Fibroblast of peridontal ligament (primary cell): ENCODE data around the gene MRM2.

Experiments used
- DNase-seq: peaks from one replicate; pipeline ENCODE4 v3.0.0-alpha.2; 2010; ENCODE audit errors: extremely low read depth

Gene MRM2

DNA sequence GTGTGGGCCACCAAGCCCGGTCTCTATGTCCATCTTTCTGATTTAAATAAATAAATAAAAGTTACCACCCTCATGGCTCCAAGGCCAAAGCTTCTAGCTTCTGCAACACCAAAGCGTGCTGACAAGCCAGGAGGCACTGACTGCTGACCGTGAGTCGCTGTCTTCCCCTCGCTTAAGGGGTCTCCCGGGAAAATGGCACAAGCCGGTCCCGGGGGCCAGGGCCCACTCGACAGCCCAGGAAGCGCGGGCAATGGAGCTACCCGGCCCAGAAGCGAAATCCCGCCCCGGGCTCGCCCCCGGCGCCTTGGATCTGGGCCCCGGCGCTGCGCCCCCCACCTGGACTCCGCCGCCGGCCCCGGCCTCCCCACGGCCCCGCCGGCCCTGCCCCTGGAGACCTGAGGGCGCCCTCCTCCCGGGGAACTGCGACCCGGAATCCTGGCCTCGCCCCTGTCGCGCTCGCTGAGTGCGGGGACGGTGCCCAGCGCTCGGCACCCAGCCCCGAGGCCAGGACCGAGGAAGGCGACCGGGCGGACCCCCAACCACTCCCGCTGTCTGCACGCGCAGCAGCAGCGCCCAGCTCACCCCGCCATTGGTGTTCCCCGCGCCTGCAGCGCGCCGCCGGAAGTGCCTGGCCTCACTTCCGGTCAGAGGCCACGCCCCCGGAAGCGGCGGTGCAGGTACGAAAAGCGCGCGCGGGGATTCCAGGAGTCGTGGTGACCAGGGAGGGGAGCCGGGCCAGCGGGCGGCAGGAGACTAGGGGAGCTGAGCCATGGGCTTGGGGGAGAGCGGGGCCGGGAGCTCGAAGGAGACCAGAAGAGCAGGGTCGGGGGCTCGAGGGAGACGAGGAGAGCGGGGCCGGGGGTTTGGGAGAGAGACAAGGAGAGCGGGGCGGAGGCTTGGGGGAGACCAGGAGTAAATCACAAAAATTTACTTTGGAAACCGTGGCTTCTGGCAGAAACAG lies at the start of gene MRM2, which contains the start of gene NUDT1:
MRM2 (minus strand) TSS at position 626 of the 961 bp plus-strand sequence; CDS start at position 590, 36 bp downstream.
NUDT1 (plus strand) TSS at position 647 of the 961 bp plus-strand sequence. CDS start 2,349 bp downstream, outside the sequence.
- DNase-seq, result peak; percentile 48

- no peak for DNase-seq
Observed at GRCh38 chr7:2290877-2291276, 48.9 kb upstream of the MRM2 start.

- DNase-seq, result no peak
Observed at GRCh38 chr7:2289621-2290020, 47.6 kb upstream of the MRM2 start.

GRCh38 chr7:2289111-2289586 lies 47.1 kb upstream of the MRM2 start:
- DNase-seq, result no peak

DNA sequence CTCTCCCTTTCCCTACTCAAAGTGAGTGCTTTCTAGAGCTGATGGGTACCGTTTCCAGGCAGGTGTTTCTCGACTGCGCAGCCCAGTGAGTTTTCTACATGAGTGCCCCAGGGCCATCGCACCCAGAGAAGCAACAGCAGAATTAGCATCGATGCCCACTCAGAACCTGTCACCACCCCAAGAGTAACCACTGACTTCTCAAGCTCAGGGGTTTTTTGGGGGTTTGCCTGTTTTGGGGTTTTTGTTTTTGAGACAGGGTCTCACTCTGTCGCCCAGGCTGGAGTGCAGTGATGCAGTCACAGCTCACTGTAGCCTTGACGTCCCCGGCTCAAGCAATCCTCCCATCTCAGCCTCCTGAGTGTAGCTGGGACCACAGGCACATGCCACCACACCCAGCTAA lies 46.5 kb upstream of the MRM2 start:
- DNase-seq, result no peak

DNA sequence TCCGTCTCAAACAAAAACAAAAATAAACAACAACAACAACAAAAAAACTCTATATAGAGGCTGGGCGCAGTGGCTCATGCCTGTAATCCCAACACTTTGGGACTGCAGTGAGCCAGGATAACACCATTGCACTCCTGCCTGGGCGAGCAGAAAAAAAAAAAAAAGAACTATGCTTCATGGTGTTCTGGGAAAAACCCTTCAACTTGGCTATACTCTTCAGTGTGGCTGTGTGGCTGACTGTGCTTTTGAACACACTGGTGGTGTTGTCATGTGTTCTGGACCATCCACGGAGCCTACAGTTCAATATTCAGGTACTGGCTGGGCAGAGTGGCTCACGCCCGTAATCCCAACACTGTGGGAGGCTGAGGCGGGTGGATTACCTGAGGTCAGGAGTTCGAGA lies 45.7 kb upstream of the MRM2 start:
- no peak for DNase-seq

DNA sequence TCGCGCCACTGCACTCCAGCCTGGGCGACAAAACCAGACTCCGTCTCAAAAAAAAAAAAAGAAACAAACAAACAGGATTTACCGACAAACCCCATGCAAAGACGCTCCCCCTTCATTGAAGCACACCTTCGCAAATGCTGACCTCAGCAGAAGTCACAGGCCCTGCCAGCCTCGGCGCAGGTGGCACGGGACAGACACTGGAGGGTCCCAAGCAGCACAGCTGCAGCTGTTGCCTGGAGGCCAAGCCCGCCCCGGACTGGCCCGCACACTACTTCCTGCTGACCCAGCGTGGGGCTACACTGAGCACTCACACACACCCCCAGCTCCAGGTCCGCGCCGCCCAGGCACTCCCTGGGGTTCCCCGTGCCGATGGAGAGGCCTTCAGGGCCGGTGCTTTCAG lies 41.1 kb upstream of the MRM2 start:
- no peak for DNase-seq

GRCh38 chr7:2282185-2282751 lies 40.3 kb upstream of the MRM2 start:
- no peak for DNase-seq

- peak; percentile 67 for DNase-seq
Observed at GRCh38 chr7:2281541-2281940, 39.5 kb upstream of the MRM2 start.

DNA sequence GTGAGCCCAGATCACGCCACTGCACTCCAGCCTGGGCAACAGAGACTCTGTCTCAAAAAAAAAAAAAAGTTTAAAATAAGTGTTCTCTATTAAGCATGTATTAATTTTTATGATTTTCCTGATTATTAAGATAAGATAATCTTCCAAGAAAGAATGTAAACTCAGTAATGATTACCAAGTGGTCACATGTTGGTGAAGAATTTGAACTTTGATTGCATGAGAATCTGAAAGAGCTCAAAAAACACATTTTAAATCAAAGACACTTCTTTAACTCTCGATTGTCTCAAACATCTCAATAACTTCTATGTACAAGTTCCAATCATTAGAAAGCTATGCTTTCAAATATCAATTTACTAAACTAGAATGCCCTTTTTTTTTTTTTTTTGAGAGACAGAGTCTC lies 38.4 kb upstream of the MRM2 start:
- DNase-seq, result no peak

- DNase-seq, result peak; percentile 40
Observed at GRCh38 chr7:2279896-2280295, 37.9 kb upstream of the MRM2 start.

- DNase-seq, result no peak
Observed at GRCh38 chr7:2278026-2278425, 36.0 kb upstream of the MRM2 start.

DNA sequence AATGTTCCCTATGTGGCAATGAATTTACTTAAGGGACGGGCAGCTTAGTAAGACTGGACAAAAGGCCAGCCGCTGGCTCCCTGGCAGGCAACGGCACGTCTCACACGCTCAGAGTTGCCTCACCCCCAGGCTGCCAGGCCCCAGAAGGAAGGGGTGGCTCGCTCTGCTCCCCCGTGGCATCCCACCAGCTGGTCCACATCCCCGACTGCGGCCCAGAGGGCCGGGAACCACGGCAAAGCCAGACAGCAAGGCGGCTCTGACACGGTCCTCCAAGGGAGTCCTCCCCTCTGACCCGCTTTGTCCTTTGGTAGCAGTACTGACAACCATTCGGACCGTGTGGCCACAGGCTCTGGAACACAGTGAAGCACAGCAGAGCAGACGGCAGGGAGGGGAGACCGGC lies 34.1 kb upstream of the MRM2 start:
- DNase-seq, result no peak

- DNase-seq, result no peak
Observed at GRCh38 chr7:2275101-2275500, 33.1 kb upstream of the MRM2 start.

GRCh38 chr7:2274666-2275065 lies 32.7 kb upstream of the MRM2 start:
- DNase-seq, result no peak

- no peak for DNase-seq
Observed at GRCh38 chr7:2273866-2274265, 31.9 kb upstream of the MRM2 start.

DNA sequence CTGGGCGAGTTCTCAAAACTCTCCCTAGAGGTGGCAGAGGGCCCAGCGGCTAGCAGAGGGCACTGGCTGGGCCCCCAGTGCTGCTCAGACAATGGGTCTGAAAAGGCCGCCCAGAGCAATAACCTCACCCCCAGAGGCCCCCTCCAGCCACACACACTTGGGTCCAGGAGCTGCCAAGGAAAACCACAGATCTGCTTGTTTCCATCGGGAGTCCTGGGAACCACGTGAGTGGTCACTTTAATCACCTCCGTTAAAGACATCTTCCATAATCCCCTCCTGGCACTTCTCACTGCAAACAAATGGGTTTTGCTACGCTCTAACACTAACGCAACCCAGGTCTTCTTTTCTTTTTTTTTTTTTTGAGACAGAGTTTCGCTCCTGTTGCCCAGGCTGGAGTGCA lies 30.0 kb upstream of the MRM2 start:
- DNase-seq, result no peak

DNA sequence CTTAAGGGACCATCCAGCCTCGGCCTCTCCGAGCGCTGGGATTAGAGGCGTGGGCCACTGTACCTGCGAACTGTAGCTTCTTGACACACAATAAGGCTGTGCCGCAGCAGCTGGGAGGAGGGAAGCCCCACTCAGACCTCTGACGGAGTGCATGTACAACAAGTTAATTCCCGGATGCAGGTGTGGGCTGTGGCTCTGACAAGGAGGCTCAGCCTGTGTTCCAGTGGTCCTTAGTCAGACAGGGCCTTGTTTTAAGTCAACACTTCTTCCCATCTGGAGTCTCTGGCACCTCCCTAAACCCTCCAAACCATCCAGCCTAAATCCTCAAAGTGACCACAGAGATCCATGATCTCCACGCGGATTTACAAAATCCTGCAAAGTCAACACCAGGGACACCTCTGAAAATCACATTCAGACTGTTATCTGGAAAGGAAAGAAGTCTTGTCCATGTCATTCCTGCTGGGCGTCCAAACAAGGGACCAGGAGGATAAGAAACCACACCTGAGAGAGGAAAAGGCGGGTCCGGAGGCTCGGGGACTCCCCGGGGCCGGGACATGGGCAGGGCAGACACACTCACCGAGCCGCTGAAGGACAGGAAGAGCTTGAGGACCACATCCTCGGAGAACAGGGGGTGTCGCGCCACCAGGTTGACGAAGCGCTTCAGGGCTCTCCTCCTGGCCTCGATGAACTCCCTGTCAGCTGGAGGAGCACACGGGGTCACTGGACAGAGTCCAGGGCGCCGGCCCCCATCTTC lies 29.4 kb upstream of the MRM2 start:
- DNase-seq, result no peak

- no peak for DNase-seq
Observed at GRCh38 chr7:2270495-2270894, 28.5 kb upstream of the MRM2 start.

GRCh38 chr7:2269991-2270460 lies 28.0 kb upstream of the MRM2 start:
- DNase-seq, result no peak

- peak; percentile 11 for DNase-seq
Observed at GRCh38 chr7:2269089-2269990, 27.3 kb upstream of the MRM2 start.
